ENCODE data around the gene FOXI1.

DNA sequence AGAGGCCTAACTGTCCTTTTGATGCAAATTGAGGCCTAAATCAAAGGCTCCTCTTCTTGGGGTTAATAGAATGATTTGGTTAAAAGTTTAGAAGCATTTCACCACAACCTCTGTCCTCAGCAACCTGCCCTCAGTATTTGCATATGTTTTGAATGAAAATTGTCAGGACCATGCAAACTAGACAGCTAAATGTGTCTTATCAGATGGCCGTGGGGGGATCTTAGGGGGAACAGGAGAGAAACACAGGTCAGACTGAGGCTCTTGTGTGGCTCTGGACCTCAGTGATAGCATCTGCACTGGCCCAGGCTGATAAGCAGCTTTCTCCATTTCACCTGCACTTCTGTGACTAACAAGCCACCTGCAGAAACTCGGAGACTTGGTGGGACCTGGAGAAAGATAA lies 49.0 kb downstream of the FOXI1 start:
- TF ChIP-seq, protein P1, sequence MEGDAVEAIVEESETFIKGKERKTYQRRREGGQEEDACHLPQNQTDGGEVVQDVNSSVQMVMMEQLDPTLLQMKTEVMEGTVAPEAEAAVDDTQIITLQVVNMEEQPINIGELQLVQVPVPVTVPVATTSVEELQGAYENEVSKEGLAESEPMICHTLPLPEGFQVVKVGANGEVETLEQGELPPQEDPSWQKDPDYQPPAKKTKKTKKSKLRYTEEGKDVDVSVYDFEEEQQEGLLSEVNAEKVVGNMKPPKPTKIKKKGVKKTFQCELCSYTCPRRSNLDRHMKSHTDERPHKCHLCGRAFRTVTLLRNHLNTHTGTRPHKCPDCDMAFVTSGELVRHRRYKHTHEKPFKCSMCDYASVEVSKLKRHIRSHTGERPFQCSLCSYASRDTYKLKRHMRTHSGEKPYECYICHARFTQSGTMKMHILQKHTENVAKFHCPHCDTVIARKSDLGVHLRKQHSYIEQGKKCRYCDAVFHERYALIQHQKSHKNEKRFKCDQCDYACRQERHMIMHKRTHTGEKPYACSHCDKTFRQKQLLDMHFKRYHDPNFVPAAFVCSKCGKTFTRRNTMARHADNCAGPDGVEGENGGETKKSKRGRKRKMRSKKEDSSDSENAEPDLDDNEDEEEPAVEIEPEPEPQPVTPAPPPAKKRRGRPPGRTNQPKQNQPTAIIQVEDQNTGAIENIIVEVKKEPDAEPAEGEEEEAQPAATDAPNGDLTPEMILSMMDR (IDR thresholded peaks at IDR 0.05; ENCODE audit: insufficient read depth, low read length, poor library complexity, severe bottlenecking) = no peak
- TF ChIP-seq EZH2phosphoT487 (conservative IDR thresholded peaks at IDR 0.05; ENCODE audit: low read length) = no peak
